Thyroid gland (tissue), 4 donors: ENCODE results near the gene PLXNC1.

ENCODE experiments used
- CTCF ChIP-seq, 6 experiments: fragments of 200-600 bp in 3 of 6; fragments of 450-650 bp in 3 of 6; sonication (generic) in 3 of 6; IDR thresholded peaks; one replicate each; pipeline ENCODE4 v1.5.1; 2016 to 2019; ENCODE audit warnings: antibody characterized with exemption in 6 of 6, mild to moderate bottlenecking in 2 of 6, inconsistent platforms in 1 of 6, moderate library complexity in 1 of 6
- POLR2A ChIP-seq, 2 donors: fragments of 450-650 bp; IDR thresholded peaks; one replicate each; pipeline ENCODE4 v1.6.1; 2017; ENCODE audit warnings: antibody characterized with exemption in 2 of 2, mild to moderate bottlenecking in 2 of 2, moderate library complexity in 1 of 2

DNA sequence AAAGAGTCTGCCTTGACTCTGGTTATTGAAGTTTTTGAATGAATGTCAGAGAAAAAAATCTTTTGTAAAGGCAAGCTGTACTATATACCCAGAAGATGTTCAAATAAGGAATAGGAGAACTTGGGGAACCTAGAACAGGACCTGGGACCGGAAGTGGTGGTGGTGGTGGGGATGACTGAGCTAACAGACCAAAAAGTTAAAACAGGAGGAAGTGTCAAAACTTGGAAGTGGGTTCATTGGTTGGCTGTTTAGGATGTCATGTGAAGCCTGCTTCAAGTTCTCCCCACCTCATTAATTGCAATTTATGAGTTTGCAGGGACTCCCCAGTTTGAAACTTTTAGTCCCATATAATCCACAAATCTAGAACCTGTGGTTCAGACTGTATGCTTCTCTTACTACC, 26.2 kb downstream of the PLXNC1 start:
- TF ChIP-seq POLR2A (IDR thresholded peaks at IDR 0.05), result no peak
- TF ChIP-seq CTCF (IDR thresholded peaks at IDR 0.05), result no peak
